GM12874 (cell line): ENCODE data around the gene ACER1.

Source experiments
- TF ChIP-seq, protein P1 (sequence below): IDR thresholded peaks from 2 replicates; pipeline ENCODE4 v1.5.1; 2011; ENCODE audit warnings: low read depth, mild to moderate bottlenecking, control low read depth, low read length, moderate library complexity; ENCODE audit not compliant: insufficient read depth

ACER1 gene

DNA sequence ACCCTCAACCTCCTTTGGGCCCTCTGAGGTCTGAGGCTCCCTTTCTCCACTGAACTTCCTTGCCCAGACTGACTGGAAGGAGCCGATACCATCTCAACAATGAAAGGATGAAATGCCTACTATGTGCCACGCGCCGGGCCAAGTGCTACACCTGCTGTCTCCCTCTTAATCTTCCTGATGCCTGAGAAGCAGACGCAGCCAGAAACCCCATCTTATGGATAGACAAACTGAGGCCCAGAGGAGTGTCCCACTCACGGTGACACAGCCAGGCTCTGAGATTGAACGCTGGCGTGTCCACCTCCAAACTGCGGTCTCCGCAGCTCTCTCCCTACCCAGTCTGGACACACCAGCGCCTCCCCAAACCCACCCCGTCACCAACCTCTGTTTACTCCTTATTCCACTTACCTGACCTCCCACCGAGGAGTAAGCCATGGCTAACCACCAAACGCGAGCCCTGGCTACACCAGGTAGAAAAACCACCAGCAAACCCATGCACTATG is 74.5 kb downstream of the ACER1 start:
- TF ChIP-seq, protein P1, sequence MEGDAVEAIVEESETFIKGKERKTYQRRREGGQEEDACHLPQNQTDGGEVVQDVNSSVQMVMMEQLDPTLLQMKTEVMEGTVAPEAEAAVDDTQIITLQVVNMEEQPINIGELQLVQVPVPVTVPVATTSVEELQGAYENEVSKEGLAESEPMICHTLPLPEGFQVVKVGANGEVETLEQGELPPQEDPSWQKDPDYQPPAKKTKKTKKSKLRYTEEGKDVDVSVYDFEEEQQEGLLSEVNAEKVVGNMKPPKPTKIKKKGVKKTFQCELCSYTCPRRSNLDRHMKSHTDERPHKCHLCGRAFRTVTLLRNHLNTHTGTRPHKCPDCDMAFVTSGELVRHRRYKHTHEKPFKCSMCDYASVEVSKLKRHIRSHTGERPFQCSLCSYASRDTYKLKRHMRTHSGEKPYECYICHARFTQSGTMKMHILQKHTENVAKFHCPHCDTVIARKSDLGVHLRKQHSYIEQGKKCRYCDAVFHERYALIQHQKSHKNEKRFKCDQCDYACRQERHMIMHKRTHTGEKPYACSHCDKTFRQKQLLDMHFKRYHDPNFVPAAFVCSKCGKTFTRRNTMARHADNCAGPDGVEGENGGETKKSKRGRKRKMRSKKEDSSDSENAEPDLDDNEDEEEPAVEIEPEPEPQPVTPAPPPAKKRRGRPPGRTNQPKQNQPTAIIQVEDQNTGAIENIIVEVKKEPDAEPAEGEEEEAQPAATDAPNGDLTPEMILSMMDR: no peak
